Gastrocnemius medialis (tissue), 4 donors: ENCODE results near the gene TYRO3. TPM values are rescaled to one million over a fixed set of nuclear protein-coding genes. Genes with fewer than 3 reads are reported as not detected.

ENCODE experiments used
- ATAC-seq, 2 donors: fragments of 150-250 bp; one replicate each; pipeline ENCODE4 v1.9.1; 2016
- DNase-seq, 2 donors: peaks; one replicate each; pipeline ENCODE4 v3.0.0-alpha.2; 2019
- H3K27ac ChIP-seq, 4 donors: fragments of 200-600 bp; sonication (generic); 1 replicate in 1 of 4; 2 replicates in 3 of 4; pipeline ENCODE4 v1.5.1; 2016 to 2018; ENCODE audit warnings: mild to moderate bottlenecking in 2 of 4, moderate library complexity in 1 of 4
- H3K27me3 ChIP-seq, 3 donors: fragments of 200-600 bp; sonication (generic) in 2 of 3; 1 replicate in 1 of 3; 2 replicates in 2 of 3; pipeline versions ENCODE4 v1.5.1 to v1.6.0; 2016 to 2019; ENCODE audit warnings: mild to moderate bottlenecking in 1 of 3, moderate library complexity in 1 of 3
- H3K36me3 ChIP-seq, 2 donors: fragments of 200-600 bp; sonication (generic) in 1 of 2; one replicate each; pipeline ENCODE4 v1.5.1; 2017 to 2018
- H3K4me1 ChIP-seq, 2 donors: fragments of 200-600 bp; sonication (generic) in 1 of 2; one replicate each; pipeline ENCODE4 v1.5.1; 2016 to 2017; ENCODE audit warnings: mild to moderate bottlenecking in 2 of 2
- H3K4me3 ChIP-seq, 4 donors: fragments of 200-600 bp; sonication (generic) in 3 of 4; 1 replicate in 1 of 4; 2 replicates in 3 of 4; pipeline ENCODE4 v1.5.1; 2016 to 2019; ENCODE audit warnings: mild to moderate bottlenecking in 2 of 4
- H3K9me3 ChIP-seq, 3 donors: fragments of 200-600 bp; sonication (generic) in 2 of 3; 1 replicate in 1 of 3; 2 replicates in 2 of 3; pipeline ENCODE4 v1.5.1; 2016 to 2019
- CTCF ChIP-seq, 5 experiments: fragments of 450-650 bp in 3 of 5; fragments of 200-600 bp in 2 of 5; sonication (generic) in 2 of 5; IDR thresholded peaks in 4 of 5; conservative IDR thresholded peaks in 1 of 5; 1 replicate in 4 of 5; 2 replicates in 1 of 5; pipeline ENCODE4 v1.5.1; 2016 to 2019; ENCODE audit warnings: antibody characterized with exemption in 5 of 5, mild to moderate bottlenecking in 3 of 5, moderate library complexity in 3 of 5
- POLR2A ChIP-seq, 2 donors: fragments of 450-650 bp; IDR thresholded peaks; one replicate each; pipeline ENCODE4 v1.6.1; 2017; ENCODE audit warnings: antibody characterized with exemption in 2 of 2, mild to moderate bottlenecking in 2 of 2, moderate library complexity in 2 of 2
- in situ Hi-C, 4 donors: fragments of 200-750 bp; cut with MboI; loops; one replicate each; pipeline versions ENCODE4 v1.15.0 to v1.8.0; 2017; ENCODE audit warnings: low sequenced_read_pairs in 4 of 4
- intact Hi-C: fragments of 100-400 bp; cut with DNase I; formaldehyde crosslinking; loops from one replicate; pipeline ENCODE4 v1.15.1; 2023; ENCODE audit warnings: low total_unique reads
- total RNA-seq, 4 donors: library from RNA; depleted of rRNA; stranded (reverse); fragments of >200 nt; gene quantifications; one replicate each; pipeline versions ENCODE4 v1.1.0 to v1.2.3, GENCODE V29; 2016

TYRO3 gene
- total RNA-seq, 4 donors from 2014 or later, result 1.6 to 4.4 (median 2.4) TPM

DNA sequence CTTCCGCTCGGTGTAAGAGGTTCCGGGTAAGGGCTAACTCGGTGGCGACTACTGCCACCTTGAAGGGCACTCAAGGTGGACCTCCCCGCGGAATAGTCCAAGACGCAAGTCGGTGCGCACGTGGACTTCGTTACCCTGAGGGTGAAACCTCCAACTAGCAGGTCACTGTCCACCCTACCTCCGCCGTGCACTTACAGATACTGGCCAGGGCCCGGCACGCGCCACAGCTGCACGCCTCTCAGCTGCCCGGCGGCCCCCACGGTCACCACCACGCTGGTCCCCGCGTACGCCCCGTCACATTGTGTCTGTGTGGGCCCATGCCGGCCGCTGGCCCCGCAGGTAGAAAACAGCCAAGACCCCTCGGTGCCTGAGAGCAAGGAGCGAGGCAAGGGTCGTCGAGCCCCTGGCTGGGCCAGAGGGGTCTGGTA lies 46.5 kb upstream of the TYRO3 start:
- H3K27me3 ChIP-seq, result peaks cover 31 to 34% (median 32%) of the 10 kb centered on the region in 3 donors
- intact Hi-C loops (no loop called here), in situ Hi-C loops (no loop called here)
- ATAC-seq (peak in 1 of 2 donors; percentile 30), DNase-seq (no peak)
- H3K4me3 ChIP-seq, result peak overlapping the region; percentile 36 to 53 (median 45)
- H3K27ac ChIP-seq, result no peak overlapping the region
- H3K4me1 ChIP-seq, result peaks cover 20 to 27% of the 10 kb centered on the region in 2 donors
- H3K9me3 ChIP-seq, result no peaks in the 10 kb centered on the region
- H3K36me3 ChIP-seq, result peaks cover 0 to 4% of the 10 kb centered on the region in 2 donors
- no peak for TF ChIP-seq CTCF (IDR thresholded peaks at IDR 0.05 in 4 of 5, conservative IDR thresholded peaks at IDR 0.05 in 1 of 5)
- no peak for TF ChIP-seq POLR2A (IDR thresholded peaks at IDR 0.05)

DNA sequence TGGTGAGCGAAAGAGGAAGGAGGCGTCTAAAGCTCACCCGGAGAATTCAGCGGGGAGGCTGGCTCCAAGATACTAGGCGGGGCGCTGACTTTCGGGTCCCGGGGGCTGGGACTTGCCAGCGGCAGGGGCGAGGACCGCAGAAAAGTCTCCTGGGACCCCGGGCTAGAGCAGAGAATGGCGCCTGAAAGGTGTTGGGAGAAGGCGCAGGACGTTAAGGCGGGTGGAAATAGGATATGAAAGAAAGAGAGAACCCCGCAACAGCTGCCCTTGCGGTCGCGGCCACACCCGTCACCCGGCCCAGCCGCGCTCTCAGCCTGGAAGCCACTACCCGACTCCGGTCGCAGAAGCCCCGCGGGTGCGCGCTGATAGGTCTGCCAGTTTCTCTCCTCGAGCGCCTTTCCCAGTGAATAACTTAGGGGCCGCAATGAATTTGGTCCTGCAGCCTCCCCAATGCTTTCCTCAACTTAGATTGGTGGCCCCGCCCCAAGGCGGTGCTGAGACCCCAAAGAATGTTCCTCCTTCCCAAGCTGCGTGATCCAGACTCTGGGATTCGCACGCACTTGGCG lies 46.0 kb upstream of the TYRO3 start:
- Histone ChIP-seq H3K27ac (no peak overlapping the region), H3K4me3 (peak overlapping the region; percentile 36 to 53 (median 45)), H3K4me1 (peaks cover 20 to 27% of the 10 kb centered on the region in 2 donors), H3K36me3 (peaks cover 0 to 9% of the 10 kb centered on the region in 2 donors), H3K9me3 (no peaks in the 10 kb centered on the region), H3K27me3 (peaks cover 31 to 34% (median 32%) of the 10 kb centered on the region in 3 donors)
- ATAC-seq (peak; percentile 55 to 58), DNase-seq (no peak)
- in situ Hi-C loops, result no loop called here
- TF ChIP-seq POLR2A (IDR thresholded peaks at IDR 0.05) (no peak), CTCF (IDR thresholded peaks at IDR 0.05 in 4 of 5, conservative IDR thresholded peaks at IDR 0.05 in 1 of 5) (no peak)
- intact Hi-C loops, result no loop called here

- no peaks in the 10 kb centered on the region for H3K9me3 ChIP-seq
- peak within 1 kb of the TSS; percentile 36 to 53 (median 45) for H3K4me3 ChIP-seq
- peaks cover 0 to 9% of the 10 kb centered on the region in 2 donors for H3K36me3 ChIP-seq
- H3K4me1 ChIP-seq, result peaks cover 20 to 27% of the 10 kb centered on the region in 2 donors
- intact Hi-C loops (no loop called here), in situ Hi-C loops (no loop called here)
- no peak for DNase-seq
- TF ChIP-seq POLR2A (IDR thresholded peaks at IDR 0.05), result no peak
- H3K27ac ChIP-seq, result no peak within 1 kb of the TSS
- peaks cover 31 to 34% (median 32%) of the 10 kb centered on the region in 3 donors for H3K27me3 ChIP-seq
- peak in 1 of 2 donors; percentile 27 for ATAC-seq
These were observed 45.3 kb upstream of the TYRO3 start, which contains the start of gene LTK for GRCh38 chr15:41513506-41514227. LTK (minus strand) TSS chr15:41513827; CDS start chr15:41513709, 118 bp downstream.

- in situ Hi-C loops (no loop called here), intact Hi-C loops (no loop called here)
- no peaks in the 10 kb centered on the region for H3K9me3 ChIP-seq
- TF ChIP-seq CTCF (IDR thresholded peaks at IDR 0.05 in 4 of 5, conservative IDR thresholded peaks at IDR 0.05 in 1 of 5) (no peak), POLR2A (IDR thresholded peaks at IDR 0.05) (no peak)
- ATAC-seq, result no peak
- peaks cover 10% of the 10 kb centered on the region in 2 donors for H3K4me1 ChIP-seq
- DNase-seq, result no peak
- no peak overlapping the region for H3K4me3 ChIP-seq
- peaks cover 10 to 14% (median 14%) of the 10 kb centered on the region in 3 donors for H3K27me3 ChIP-seq
- no peak overlapping the region for H3K27ac ChIP-seq
- peaks cover 0 to 9% of the 10 kb centered on the region in 2 donors for H3K36me3 ChIP-seq
These were observed 41.0 kb upstream of the TYRO3 start for GRCh38 chr15:41517895-41518449.

- in situ Hi-C loops, result no loop called here
- Histone ChIP-seq H3K4me1 (no peaks in the 10 kb centered on the region), H3K4me3 (no peak overlapping the region), H3K27me3 (no peaks in the 10 kb centered on the region), H3K9me3 (no peaks in the 10 kb centered on the region), H3K36me3 (peaks cover 0 to 19% of the 10 kb centered on the region in 2 donors), H3K27ac (no peak overlapping the region)
- no peak for ATAC-seq
- TF ChIP-seq CTCF (IDR thresholded peaks at IDR 0.05 in 4 of 5, conservative IDR thresholded peaks at IDR 0.05 in 1 of 5) (no peak), POLR2A (IDR thresholded peaks at IDR 0.05) (no peak)
- no peak for DNase-seq
- intact Hi-C loops, result no loop called here
These were observed 38.4 kb upstream of the TYRO3 start for GRCh38 chr15:41520636-41521035.
